B cell (primary cell): ENCODE results near the gene EEPD1.

Source experiments
- CTCF ChIP-seq: fragments of 200-600 bp; IDR thresholded peaks from one replicate; pipeline ENCODE4 v1.8.0; 2022; ENCODE audit warnings: antibody characterized with exemption, mild to moderate bottlenecking
- EZH2 ChIP-seq: IDR thresholded peaks from 2 replicates; pipeline ENCODE4 v1.6.1; 2012; ENCODE audit warnings: borderline replicate concordance, low read depth, mild to moderate bottlenecking, moderate library complexity, low read length; ENCODE audit not compliant: insufficient read depth, poor library complexity, severe bottlenecking

GRCh38 chr7:36232971-36233550, 80.0 kb downstream of the EEPD1 start:
- TF ChIP-seq EZH2: no peak
- no peak for TF ChIP-seq CTCF
